ENCODE measurements around the gene CASKIN1.

CASKIN1 gene

GRCh38 chr16:2190659-2191445, 5.6 kb downstream of the CASKIN1 start:
- DNase-seq, result no peak

- DNase-seq, result no peak
Measured at GRCh38 chr16:2190002-2190658, 6.3 kb downstream of the CASKIN1 start.

GRCh38 chr16:2189252-2189893, 7.0 kb downstream of the CASKIN1 start:
- no peak for DNase-seq

GRCh38 chr16:2188395-2188794, 8.0 kb downstream of the CASKIN1 start:
- DNase-seq, result no peak

- DNase-seq, result no peak
Measured at GRCh38 chr16:2187212-2187611, 9.2 kb downstream of the CASKIN1 start.

- no peak for DNase-seq
Measured at GRCh38 chr16:2186505-2186904, 9.9 kb downstream of the CASKIN1 start.

- no peak for DNase-seq
Measured at GRCh38 chr16:2186064-2186463, 10.3 kb downstream of the CASKIN1 start.

GRCh38 chr16:2184962-2185361, 11.4 kb downstream of the CASKIN1 start:
- no peak for DNase-seq

- DNase-seq, result no peak
Measured at GRCh38 chr16:2184346-2184745, 12.1 kb downstream of the CASKIN1 start.

- DNase-seq, result no peak
Measured at GRCh38 chr16:2183671-2184070, 12.7 kb downstream of the CASKIN1 start.

- no peak for DNase-seq
Measured at GRCh38 chr16:2181952-2182351, 14.5 kb downstream of the CASKIN1 start.

GRCh38 chr16:2180962-2181923, 15.2 kb downstream of the CASKIN1 start:
- DNase-seq, result no peak

- no peak for DNase-seq
Measured at GRCh38 chr16:2180461-2180860, 15.9 kb downstream of the CASKIN1 start.

- DNase-seq, result no peak
Measured at GRCh38 chr16:2179576-2179975, 16.8 kb downstream of the CASKIN1 start.

- DNase-seq, result no peak
Measured at GRCh38 chr16:2179107-2179501, 17.3 kb downstream of the CASKIN1 start.

- peak; percentile 42 for DNase-seq
Measured at GRCh38 chr16:2178321-2179106, 17.9 kb downstream of the CASKIN1 start.

GRCh38 chr16:2177561-2177960, 18.8 kb downstream of the CASKIN1 start:
- DNase-seq, result no peak

GRCh38 chr16:2177101-2177500, 19.3 kb downstream of the CASKIN1 start:
- no peak for DNase-seq

- no peak for DNase-seq
Measured at GRCh38 chr16:2176047-2176446, 20.4 kb downstream of the CASKIN1 start.

GRCh38 chr16:2175454-2175853, 21.0 kb downstream of the CASKIN1 start:
- no peak for DNase-seq

- no peak for DNase-seq
Measured at GRCh38 chr16:2174396-2175131, 21.8 kb downstream of the CASKIN1 start.
